Measurements from ENCODE around the gene PAK5. TPM values are rescaled to one million over a fixed set of nuclear protein-coding genes. Genes with fewer than 3 reads are reported as not detected.

The PAK5 gene
- total RNA-seq, 4 donors from 2014 or later = 0.05 to 6.6 (median 0.54) TPM; not detected in 1

GRCh38 chr20:9711872-9712271 is 127.0 kb downstream of the PAK5 start:
- Histone ChIP-seq H3K4me3 (no peak overlapping the region), H3K4me1 (no peaks in the 10 kb centered on the region), H3K27ac (no peak overlapping the region), H3K27me3 (no peaks in the 10 kb centered on the region), H3K9me3 (no peaks in the 10 kb centered on the region), H3K36me3 (no peaks in the 10 kb centered on the region)
- TF ChIP-seq EP300 (IDR thresholded peaks at IDR 0.05) = no peak
- no peak for TF ChIP-seq POLR2A (IDR thresholded peaks at IDR 0.05)
- no peak for TF ChIP-seq CTCF (IDR thresholded peaks at IDR 0.05)
- no peak for ATAC-seq
- WGBS, 2 donors (ENCODE audit: low coverage in 1 of 2) = 44 to 65% methylated on average over 2 of the region's 2 CpGs

- Histone ChIP-seq H3K36me3 (no peaks in the 10 kb centered on the region), H3K9me3 (no peaks in the 10 kb centered on the region), H3K4me3 (no peak overlapping the region), H3K27ac (no peak overlapping the region), H3K27me3 (no peaks in the 10 kb centered on the region), H3K4me1 (no peaks in the 10 kb centered on the region)
- ATAC-seq = no peak
- WGBS, 2 donors (ENCODE audit: low coverage in 1 of 2) = 35 to 42% methylated on average over 3 of the region's 3 CpGs
- no peak for TF ChIP-seq POLR2AphosphoS5 (IDR thresholded peaks at IDR 0.05)
- TF ChIP-seq POLR2A (IDR thresholded peaks at IDR 0.05) = no peak
- TF ChIP-seq CTCF (IDR thresholded peaks at IDR 0.05) = no peak
- TF ChIP-seq EP300 (IDR thresholded peaks at IDR 0.05) = no peak
These were observed 128.2 kb downstream of the PAK5 start for GRCh38 chr20:9710685-9711084.

- H3K27me3 ChIP-seq = no peaks in the 10 kb centered on the region
- no peak overlapping the region for H3K27ac ChIP-seq
- TF ChIP-seq EP300 (IDR thresholded peaks at IDR 0.05) (no peak), POLR2AphosphoS5 (IDR thresholded peaks at IDR 0.05) (no peak), CTCF (IDR thresholded peaks at IDR 0.05) (no peak), POLR2A (IDR thresholded peaks at IDR 0.05) (no peak)
- H3K36me3 ChIP-seq = no peaks in the 10 kb centered on the region
- H3K4me1 ChIP-seq = no peaks in the 10 kb centered on the region
- no peaks in the 10 kb centered on the region for H3K9me3 ChIP-seq
- ATAC-seq = no peak
- WGBS, 2 donors (ENCODE audit: low coverage in 1 of 2) = 50 to 63% methylated on average over 4 of the region's 4 CpGs
- no peak overlapping the region for H3K4me3 ChIP-seq
These were observed 133.0 kb downstream of the PAK5 start for GRCh38 chr20:9705722-9706476.

GRCh38 chr20:9699181-9699580 is 139.7 kb downstream of the PAK5 start:
- TF ChIP-seq EP300 (IDR thresholded peaks at IDR 0.05) (no peak), POLR2AphosphoS5 (IDR thresholded peaks at IDR 0.05) (no peak), CTCF (IDR thresholded peaks at IDR 0.05) (no peak), POLR2A (IDR thresholded peaks at IDR 0.05) (no peak)
- no peak for ATAC-seq

GRCh38 chr20:9689041-9689440 is 149.8 kb downstream of the PAK5 start:
- no peak for TF ChIP-seq POLR2A (IDR thresholded peaks at IDR 0.05)
- no peak for TF ChIP-seq POLR2AphosphoS5 (IDR thresholded peaks at IDR 0.05)
- no peak for TF ChIP-seq EP300 (IDR thresholded peaks at IDR 0.05)
- no peak for TF ChIP-seq CTCF (IDR thresholded peaks at IDR 0.05)
- H3K36me3 ChIP-seq = no peaks in the 10 kb centered on the region

More at GRCh38 chr20:9699181-9699580, 139.7 kb downstream of the PAK5 start:
- H3K27me3 ChIP-seq = no peaks in the 10 kb centered on the region
- no peak overlapping the region for H3K4me3 ChIP-seq
- H3K9me3 ChIP-seq = no peaks in the 10 kb centered on the region
- no peak overlapping the region for H3K27ac ChIP-seq
- no peaks in the 10 kb centered on the region for H3K4me1 ChIP-seq
- no peaks in the 10 kb centered on the region for H3K36me3 ChIP-seq

More at GRCh38 chr20:9689041-9689440, 149.8 kb downstream of the PAK5 start:
- ATAC-seq = no peak
- Histone ChIP-seq H3K27ac (no peak overlapping the region), H3K4me3 (no peak overlapping the region), H3K27me3 (no peaks in the 10 kb centered on the region), H3K4me1 (peaks cover 0 to 9% (median 0%) of the 10 kb centered on the region in 3 donors), H3K9me3 (no peaks in the 10 kb centered on the region)
- WGBS, 2 donors (ENCODE audit: low coverage in 1 of 2) = 31 to 48% methylated on average over 5 of the region's 5 CpGs
